ENCODE results near the gene VSTM2L.
A peak's percentile ranks its signal among the peaks of the same experiment; 100 is the strongest.

The VSTM2L gene

GRCh38 chr20:37990571-37991151 lies 87.7 kb downstream of the VSTM2L start:
- DNase-seq (ENCODE audit: low read depth): peak; percentile 38

- DNase-seq (ENCODE audit: low read depth): no peak
Measured at GRCh38 chr20:37991157-37991866, 88.4 kb downstream of the VSTM2L start.

DNA sequence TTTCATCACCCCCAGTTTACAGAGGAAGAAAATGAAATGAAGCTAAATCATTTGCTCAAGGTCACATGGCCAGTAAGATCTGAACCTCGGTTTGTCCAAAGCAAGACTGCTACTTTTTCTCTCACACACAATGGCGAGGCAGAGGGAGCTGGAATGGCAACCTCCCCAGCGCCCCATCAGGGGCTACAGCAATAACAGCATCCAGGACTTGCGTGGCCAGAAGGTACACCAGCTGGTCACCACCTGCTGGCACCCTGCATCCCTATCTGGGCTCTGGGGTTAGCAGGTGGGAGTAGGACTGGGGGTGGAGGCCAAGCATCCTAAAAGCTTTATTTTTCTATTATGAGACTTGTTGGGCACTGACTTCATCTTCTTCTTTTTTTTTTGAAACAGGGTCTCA lies 89.0 kb downstream of the VSTM2L start:
- DNase-seq (ENCODE audit: low read depth): no peak

GRCh38 chr20:37992802-37993409 lies 90.0 kb downstream of the VSTM2L start:
- DNase-seq (ENCODE audit: low read depth): peak; percentile 67

GRCh38 chr20:37994512-37994911 lies 91.6 kb downstream of the VSTM2L start:
- no peak for DNase-seq (ENCODE audit: low read depth)

All from GM04504 (cell line).